ES-I3 (cell line): Measurements from ENCODE around the gene CYP4B1.
"Not testable (repeated sequence)": the region's sequence is repeated elsewhere in the genome, so short reads cannot be mapped to it uniquely, and the experiment has no call there.

Experiments used
- H3K36me3 ChIP-seq: 2 replicates; pipeline ENCODE4 v1.6.1; 2013; ENCODE audit warnings: mild to moderate bottlenecking, low read length, control low read depth, moderate library complexity; ENCODE audit not compliant: insufficient read depth
- H3K4me1 ChIP-seq: 2 replicates; pipeline ENCODE4 v1.6.1; 2013; ENCODE audit warnings: mild to moderate bottlenecking, control low read depth, low read length; ENCODE audit not compliant: insufficient read depth
- H3K9ac ChIP-seq: 2 replicates; pipeline ENCODE4 v1.6.1; 2013; ENCODE audit warnings: low read depth, mild to moderate bottlenecking, low read length, moderate library complexity
- H3K9me3 ChIP-seq: 2 replicates; pipeline ENCODE4 v1.6.1; 2013; ENCODE audit warnings: mild to moderate bottlenecking, low read length, moderate library complexity; ENCODE audit not compliant: control insufficient read depth, insufficient read depth

The CYP4B1 gene

DNA sequence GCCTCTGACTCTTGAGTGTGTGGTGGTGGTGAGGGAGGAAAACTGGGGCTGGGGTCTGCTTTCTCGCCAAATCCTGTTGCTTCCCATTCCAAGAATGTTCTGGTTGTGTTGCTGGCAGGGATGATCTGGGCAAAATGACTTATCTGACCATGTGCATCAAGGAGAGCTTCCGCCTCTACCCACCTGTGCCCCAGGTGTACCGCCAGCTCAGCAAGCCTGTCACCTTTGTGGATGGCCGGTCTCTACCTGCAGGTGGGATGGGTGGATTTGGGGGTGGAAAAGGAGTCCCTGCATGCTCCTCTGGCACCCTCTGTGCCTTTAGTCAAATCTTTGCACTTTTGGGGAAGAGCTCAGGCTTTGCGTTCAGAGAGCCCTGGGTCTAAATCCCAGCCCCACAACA lies 18.1 kb downstream of the CYP4B1 start:
- no peaks in the 10 kb centered on the region for H3K36me3 ChIP-seq
- H3K9me3 ChIP-seq = no peaks in the 10 kb centered on the region
- no peak overlapping the region for H3K9ac ChIP-seq
- no peaks in the 10 kb centered on the region for H3K4me1 ChIP-seq

DNA sequence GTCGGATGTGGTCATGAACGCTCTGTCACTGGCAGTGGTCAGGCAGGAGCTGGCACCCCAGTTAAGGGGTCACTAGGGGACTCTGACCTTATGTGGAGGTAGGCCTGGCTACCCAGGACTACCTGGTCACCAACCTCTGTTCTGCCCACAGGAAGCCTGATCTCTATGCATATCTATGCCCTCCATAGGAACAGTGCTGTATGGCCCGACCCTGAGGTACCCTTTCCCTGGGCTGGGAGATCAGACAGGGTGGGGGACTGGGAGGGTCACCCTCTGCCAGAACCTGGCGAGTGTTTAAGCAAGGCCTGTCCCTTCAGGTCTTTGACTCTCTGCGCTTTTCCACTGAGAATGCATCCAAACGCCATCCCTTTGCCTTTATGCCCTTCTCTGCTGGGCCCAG lies 19.0 kb downstream of the CYP4B1 start:
- Histone ChIP-seq H3K9ac (no peak overlapping the region), H3K36me3 (no peaks in the 10 kb centered on the region), H3K4me1 (no peaks in the 10 kb centered on the region), H3K9me3 (no peaks in the 10 kb centered on the region)

DNA sequence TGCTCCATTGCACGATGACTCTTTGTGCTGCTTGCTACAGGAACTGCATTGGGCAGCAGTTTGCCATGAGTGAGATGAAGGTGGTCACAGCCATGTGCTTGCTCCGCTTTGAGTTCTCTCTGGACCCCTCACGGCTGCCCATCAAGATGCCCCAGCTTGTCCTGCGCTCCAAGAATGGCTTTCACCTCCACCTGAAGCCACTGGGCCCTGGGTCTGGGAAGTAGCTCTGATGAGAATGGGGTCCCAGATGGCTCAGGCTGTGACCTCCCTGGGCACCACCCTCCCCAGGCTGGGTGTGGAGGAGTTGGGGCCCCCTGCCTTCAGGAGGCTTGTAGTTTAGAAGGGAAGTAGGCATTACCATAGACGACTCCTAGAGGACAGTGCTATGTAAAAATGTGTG lies 19.7 kb downstream of the CYP4B1 start:
- Histone ChIP-seq H3K4me1 (no peaks in the 10 kb centered on the region), H3K36me3 (no peaks in the 10 kb centered on the region), H3K9ac (no peak overlapping the region), H3K9me3 (no peaks in the 10 kb centered on the region)

DNA sequence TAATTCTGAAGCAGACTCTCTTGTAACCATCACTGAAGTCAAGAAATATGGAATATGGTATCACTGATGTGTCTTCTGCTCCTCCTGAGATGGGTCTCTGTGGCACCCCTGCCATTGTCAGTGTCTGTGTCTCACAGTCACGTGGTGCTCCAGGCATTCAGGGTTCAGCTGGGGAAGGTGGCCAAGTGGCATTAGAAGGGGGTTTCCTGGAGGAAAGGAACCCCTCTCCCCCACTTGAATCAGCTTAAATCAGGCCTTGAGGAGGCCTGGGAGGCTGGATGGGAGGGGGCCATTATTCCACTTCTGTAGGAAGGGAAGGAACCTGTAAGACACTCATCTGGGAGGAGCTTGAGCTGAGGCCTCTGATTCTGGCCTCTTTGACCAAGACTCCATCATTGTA lies 20.5 kb downstream of the CYP4B1 start:
- H3K9ac ChIP-seq = no peak overlapping the region
- H3K4me1 ChIP-seq = no peaks in the 10 kb centered on the region
- no peaks in the 10 kb centered on the region for H3K36me3 ChIP-seq

DNA sequence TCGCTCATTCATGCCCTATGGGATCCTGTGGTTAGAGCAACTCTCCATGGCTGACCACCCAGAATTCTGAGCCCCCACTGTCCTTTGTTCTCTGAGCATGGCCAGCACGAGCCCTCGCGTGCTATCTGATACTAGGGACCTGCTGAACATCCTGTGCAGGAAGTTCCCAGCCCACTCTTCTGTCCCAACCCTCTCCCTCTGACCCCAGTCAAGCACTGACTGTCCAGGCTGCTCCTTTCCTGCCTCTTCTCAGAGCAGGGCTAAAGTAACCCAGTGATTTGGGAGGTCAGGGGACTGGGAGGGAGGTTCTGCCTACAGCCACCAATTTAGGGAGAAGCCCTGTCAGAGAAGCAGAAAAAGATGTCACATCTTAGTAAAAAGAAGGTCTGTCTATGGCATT lies 21.2 kb downstream of the CYP4B1 start:
- Histone ChIP-seq H3K36me3 (no peaks in the 10 kb centered on the region), H3K9ac (no peak overlapping the region), H3K4me1 (no peaks in the 10 kb centered on the region), H3K9me3 (no peaks in the 10 kb centered on the region)

More for the DNA sequence above, 20.5 kb downstream of the CYP4B1 start:
- no peaks in the 10 kb centered on the region for H3K9me3 ChIP-seq

DNA sequence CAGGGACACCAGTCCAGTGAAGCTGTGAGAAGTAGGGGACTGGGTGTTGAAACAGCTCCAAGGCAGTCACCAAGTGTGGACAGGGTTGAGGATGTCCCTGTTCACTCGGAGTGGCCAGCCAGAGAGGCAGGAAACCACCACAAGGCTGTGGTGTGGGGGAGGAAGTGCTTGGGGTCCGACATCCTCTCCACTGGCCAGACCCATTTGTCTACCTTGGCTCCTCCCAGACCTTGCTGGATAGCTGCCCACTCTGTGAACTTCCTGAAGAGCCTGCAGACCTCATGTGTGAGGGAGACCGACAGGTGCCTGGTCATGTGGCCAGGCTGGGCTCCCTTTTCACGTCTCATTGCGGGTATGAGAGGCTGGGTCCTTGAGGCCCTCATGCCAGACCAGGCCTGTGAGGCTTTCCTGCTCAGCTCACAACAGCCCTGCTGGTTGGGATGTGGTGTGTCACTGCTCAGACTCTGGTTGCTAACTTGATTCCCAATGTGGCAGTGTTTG lies 21.8 kb downstream of the CYP4B1 start:
- Histone ChIP-seq H3K4me1 (no peaks in the 10 kb centered on the region), H3K9ac (no peak overlapping the region), H3K36me3 (no peaks in the 10 kb centered on the region), H3K9me3 (no peaks in the 10 kb centered on the region)

DNA sequence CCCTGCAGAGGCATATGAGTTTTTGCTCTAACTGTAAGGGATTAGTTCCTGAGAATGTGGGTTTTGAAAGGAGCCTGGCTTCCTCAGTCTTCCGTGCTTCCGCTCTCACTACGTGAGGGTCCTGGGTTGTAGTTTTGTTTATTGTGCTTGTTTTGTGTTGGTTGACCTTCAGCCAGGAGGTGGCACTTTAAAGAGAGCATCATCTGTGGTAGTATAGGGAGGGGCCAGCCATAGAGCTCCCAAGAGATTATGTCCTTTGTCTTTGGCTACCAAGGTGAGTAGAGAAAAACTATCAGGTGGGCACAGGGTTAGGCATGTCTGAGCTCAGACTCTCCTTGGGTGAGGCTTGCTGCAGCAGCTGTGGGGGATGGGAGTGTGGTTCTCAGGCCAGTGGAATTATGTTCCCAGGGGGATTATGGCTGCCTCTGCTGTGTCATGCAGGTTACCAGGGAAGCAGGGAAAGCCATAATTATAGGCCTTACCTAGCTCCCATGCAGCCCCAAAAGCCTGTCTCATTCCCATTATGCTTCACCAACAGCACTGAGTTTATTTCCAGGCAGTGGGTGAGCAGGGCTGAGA lies 23.5 kb downstream of the CYP4B1 start:
- H3K9me3 ChIP-seq = no peaks in the 10 kb centered on the region
- H3K36me3 ChIP-seq = no peaks in the 10 kb centered on the region
- no peak overlapping the region for H3K9ac ChIP-seq
- no peaks in the 10 kb centered on the region for H3K4me1 ChIP-seq

DNA sequence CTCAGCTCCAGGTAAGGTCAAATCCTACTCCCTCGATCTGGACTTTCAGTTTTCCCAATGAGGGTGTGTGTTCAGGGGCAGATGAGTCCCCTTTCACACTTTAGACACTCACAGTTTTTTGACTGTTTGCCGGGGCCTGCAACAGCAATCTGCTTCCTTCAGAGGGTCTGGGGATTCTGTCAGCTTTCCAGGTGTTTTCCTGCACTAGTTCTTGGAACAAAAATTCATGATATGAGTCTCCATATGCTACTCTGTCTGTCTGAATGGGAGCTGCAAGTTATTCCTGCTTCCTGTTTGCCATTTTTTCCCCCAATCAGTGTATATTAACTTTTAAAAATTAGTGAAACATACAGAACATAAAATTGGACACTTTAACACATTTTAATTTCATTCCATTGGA lies 24.3 kb downstream of the CYP4B1 start:
- no peak overlapping the region for H3K9ac ChIP-seq
- no peaks in the 10 kb centered on the region for H3K4me1 ChIP-seq
- no peaks in the 10 kb centered on the region for H3K9me3 ChIP-seq
- no peaks in the 10 kb centered on the region for H3K36me3 ChIP-seq

DNA sequence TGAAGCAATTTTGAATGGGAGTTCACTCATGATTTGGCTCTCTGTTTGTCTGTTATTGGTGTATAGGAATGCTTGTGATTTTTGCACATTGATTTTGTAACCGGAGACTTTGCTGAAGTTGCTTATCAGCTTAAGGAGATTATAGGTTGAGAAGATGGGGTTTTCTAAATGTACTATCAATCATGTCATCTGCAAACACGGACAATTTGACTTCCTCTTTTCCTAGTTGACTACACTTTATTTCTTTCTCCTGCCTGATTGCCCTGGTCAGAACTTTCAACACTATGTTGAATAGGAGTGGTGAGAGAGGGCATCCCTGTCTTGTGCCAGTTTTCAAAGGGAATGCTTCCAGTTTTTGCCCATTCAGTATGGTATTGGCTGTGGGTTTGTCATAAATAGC lies 28.0 kb downstream of the CYP4B1 start:
- H3K9me3 ChIP-seq, H3K9ac ChIP-seq, H3K4me1 ChIP-seq, H3K36me3 ChIP-seq: not testable (repeated sequence)

DNA sequence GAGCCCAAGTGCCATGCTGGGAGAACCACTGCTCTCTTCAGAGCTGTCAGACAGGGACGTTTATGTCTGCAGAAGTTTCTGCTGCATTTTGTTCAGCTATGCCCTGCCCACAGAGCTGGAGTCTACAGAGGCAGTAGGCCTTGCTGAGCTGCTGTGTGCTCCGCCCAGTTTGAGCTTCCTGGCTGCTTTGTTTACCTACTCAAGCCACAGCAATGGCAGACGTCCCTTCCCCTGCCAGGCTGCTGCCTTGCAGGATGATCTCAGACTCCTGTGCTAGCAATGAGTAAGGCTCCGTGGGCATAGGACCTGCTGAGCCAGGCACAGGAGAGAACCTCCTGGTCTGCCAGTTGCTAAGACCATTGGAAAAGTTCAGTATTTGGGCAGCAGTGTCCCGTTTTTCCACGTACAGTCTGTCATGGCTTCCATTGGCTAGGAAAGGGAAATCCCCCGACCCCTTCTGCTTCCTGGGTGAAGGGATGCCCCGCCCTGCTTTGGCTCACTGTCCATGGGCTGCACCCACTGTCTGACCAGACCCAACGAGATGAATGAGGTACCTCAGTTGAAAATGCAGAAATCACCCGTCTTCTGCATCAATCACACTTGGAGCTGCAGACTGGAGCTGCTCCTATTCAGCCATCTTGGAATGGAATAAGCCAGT lies 31.9 kb downstream of the CYP4B1 start:
- no peak overlapping the region for H3K9ac ChIP-seq

DNA sequence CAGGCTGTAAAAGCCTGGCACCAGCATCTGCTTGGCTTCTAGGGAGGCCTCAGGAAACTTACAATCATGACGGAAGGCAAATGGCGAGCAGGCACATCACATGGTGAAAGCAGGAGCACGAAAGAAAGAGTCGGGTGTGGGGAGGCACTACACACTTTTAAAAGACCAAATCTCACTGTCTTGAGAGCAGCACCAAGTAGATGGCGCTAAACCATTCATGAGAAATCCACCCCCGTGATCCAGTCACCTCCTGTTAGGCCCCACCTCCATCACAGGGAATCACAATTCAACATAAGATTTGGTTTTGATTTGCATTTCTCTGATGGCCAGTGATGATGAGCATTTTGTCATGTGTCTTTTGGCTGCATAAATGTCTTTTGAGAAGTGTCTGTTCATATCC lies 36.6 kb downstream of the CYP4B1 start:
- not testable (repeated sequence) for H3K36me3 ChIP-seq, H3K4me1 ChIP-seq, H3K9ac ChIP-seq, H3K9me3 ChIP-seq

More for the DNA sequence above, 31.9 kb downstream of the CYP4B1 start:
- Histone ChIP-seq H3K36me3 (no peaks in the 10 kb centered on the region), H3K4me1 (no peaks in the 10 kb centered on the region), H3K9me3 (no peaks in the 10 kb centered on the region)

DNA sequence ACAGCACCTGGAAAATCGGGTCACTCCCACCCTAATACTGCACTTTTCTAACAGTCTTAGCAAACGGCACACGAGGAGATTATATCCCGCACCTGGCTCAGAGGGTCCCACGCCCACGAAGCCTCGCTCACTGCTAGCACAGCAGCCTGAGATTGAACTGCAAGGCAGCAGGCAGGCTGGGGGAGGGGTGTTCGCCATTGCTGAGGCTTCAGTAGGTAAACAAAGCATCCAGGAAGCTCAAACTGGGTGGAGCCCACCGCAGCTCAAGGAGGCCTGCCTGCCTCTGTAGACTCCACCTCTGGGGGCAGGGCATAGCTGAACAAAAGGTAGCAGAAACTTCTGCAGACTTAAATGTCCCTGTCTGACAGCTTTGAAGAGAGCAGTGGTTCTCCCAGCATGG lies 47.5 kb downstream of the CYP4B1 start:
- H3K4me1 ChIP-seq, H3K36me3 ChIP-seq, H3K9ac ChIP-seq, H3K9me3 ChIP-seq: not testable (repeated sequence)

DNA sequence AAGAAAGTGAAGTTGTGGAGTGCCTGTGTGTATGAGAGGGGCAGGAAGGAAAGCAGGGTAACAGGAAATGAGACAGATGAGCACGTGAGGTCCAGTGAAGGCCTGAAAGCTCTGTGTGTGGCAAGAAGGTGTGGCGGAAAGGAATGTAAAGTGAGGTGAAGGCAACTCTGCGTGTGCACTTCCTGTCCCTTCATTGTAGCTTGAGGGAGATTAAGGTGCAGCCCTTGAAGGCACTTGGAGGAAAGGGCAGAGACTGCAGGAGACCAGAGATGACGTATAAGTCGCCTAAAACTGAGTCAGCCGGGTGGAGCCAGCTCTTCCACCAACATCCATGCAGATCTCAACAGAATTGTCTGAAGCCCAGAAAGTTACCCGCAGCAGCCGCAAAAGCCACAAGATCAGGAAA lies 58.8 kb downstream of the CYP4B1 start:
- peak overlapping the region; percentile 42 for H3K9ac ChIP-seq
- H3K36me3 ChIP-seq, H3K9me3 ChIP-seq, H3K4me1 ChIP-seq: not testable (repeated sequence)

DNA sequence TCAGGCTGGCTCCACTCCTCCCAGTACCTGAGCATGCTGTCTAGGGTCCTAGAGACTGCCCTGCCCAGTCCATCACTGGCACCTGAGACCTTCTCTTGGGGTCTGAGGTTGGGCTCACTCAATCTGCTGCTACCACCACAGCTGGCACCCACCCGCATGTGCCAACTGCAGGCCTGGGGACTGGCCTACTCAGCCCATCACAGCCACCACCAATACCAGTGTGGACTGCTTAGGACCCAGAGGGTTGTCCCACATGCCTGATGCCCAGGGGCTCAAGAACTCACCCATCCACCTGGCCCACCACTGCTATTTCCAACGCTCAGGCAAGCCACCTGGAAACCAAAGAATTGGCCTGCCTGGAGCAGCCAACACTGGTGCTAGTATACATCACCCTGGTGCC lies 63.5 kb downstream of the CYP4B1 start:
- Histone ChIP-seq H3K9me3 (no peaks in the 10 kb centered on the region), H3K36me3 (no peaks in the 10 kb centered on the region), H3K9ac (no peak overlapping the region), H3K4me1 (no peaks in the 10 kb centered on the region)
